Measurements from ENCODE around the gene HSFX3. TPM values are rescaled to one million over a fixed set of nuclear protein-coding genes. Genes with fewer than 3 reads are reported as not detected.
"Not testable (repeated sequence)": the region's sequence is repeated elsewhere in the genome, so short reads cannot be mapped to it uniquely, and the experiment has no call there.

Gene HSFX3
- total RNA-seq = not detected

DNA sequence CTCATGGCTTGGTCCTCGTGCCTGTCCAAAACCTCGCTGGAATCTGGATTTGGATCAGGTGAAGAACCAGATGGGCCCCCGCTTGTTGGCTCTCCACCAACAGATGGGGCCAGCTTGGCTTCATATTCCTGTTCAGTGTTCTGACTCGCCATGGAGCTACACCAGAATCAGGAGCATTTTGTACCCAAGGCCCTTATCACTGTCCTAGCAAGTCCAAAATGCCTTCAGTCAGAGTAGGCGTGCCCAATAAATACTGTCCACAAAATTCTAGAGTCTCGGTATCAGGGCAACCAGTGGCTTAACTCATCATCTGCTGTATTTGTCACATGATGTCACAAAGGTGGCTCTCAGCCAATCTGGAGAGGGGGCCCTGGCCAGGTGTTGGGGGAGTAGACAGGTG lies at the start of gene HSFX3:
TSS of gene HSFX3 (minus strand) at position 224 of the 400 bp plus-strand sequence. CDS start at position 152, 72 bp downstream.
- DNase-seq = not testable (repeated sequence)

DNA sequence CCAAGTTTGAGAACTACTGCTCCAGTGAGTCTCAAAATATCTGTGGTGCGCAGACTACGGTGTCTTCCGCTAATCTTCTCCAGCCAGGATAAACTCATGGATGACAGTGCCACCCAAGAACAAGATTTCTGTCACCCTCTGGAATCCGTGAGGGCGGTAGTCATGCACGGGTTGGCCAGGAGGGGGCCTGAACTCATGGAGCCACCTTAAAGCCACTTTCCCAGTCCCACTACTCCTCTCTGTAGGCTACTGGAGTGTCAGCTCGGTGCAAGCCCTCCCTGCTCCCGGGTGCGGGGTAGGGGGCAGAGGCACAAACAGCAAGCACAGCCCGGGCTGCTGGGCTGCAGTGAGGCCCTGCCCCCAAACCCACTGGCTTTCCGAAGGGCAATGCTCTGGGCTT lies 48.9 kb upstream of the HSFX3 start:
- DNase-seq = not testable (repeated sequence)

- not testable (repeated sequence) for DNase-seq
Observed at GRCh38 chrX:149595943-149596342, 46.2 kb upstream of the HSFX3 start.

DNA sequence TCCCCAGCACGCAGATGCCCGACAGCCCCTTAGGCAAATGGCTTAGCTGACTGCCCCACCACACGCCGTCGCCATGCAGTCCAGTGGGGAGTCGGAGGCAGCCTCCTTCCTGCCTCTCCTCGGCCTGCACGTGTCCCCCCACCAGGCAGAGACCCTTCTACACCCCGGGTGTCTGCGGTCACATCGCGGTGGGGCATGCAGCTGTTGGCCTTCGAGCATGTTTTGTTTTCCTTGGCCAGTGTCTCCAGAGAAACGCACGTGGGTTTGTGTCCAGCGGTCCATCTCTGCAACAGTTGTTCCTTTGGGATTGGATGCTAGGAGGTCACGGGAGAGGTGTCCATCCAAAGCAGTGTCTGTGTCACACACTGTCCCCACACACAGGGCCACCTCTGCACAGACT lies 45.5 kb upstream of the HSFX3 start, which contains the start of gene HSFX2:
TSS of gene HSFX2 (minus strand) at position 101 of the 400 bp plus-strand sequence. CDS start 614 bp downstream, outside the sequence.
- DNase-seq = not testable (repeated sequence)

- not testable (repeated sequence) for DNase-seq
Observed at GRCh38 chrX:149590993-149591392, 41.3 kb upstream of the HSFX3 start.

DNA sequence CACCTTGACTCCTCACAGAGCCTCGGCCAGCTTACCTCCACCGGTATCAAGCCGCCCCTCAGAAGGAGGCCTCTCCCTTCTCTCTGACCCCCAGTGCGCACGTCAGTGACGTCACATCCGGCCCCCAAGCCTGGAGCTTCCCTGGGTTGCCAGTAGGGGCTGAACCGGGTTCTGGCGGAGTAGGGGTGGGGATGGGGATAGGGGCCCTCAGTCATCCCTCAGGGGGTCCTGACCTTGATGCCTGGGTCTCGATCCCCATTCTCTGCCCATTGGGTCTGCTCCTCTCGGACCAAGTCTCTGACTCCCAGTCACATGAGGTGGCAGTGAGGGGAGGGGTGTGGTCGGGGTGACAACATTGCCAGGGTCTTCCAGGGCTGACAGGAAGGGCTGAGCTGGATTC lies 37.6 kb upstream of the HSFX3 start, which contains the start of gene MAGEA9B:
TSS of gene MAGEA9B (minus strand) at position 101 of the 400 bp plus-strand sequence. CDS start 4,280 bp downstream, outside the sequence.
- not testable (repeated sequence) for DNase-seq

GRCh38 chrX:149585631-149586030 lies 35.9 kb upstream of the HSFX3 start:
- DNase-seq = not testable (repeated sequence)

- not testable (repeated sequence) for DNase-seq
Observed at GRCh38 chrX:149573456-149573855, 23.7 kb upstream of the HSFX3 start.

- no peak for DNase-seq
Observed at GRCh38 chrX:149572743-149573142, 23.0 kb upstream of the HSFX3 start.

DNA sequence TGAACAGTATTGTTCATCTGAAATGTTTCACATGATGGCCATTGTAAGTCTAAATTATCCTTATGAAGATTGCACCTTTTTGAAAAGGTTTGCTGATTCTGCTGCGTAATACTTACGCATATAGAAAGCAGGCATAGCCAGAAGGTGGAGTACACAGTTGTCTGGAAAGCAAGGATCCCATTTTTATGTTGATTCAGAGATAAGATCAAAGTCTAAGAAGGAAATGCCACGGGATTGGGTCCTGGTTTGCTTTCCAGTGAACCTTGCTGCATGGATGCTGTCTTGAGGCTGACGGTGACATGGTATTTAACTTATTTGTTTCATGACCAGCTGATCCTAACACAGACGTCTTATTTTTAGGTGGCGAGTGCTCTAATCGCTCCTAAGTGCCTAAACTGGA lies 22.0 kb upstream of the HSFX3 start:
- DNase-seq = no peak

DNA sequence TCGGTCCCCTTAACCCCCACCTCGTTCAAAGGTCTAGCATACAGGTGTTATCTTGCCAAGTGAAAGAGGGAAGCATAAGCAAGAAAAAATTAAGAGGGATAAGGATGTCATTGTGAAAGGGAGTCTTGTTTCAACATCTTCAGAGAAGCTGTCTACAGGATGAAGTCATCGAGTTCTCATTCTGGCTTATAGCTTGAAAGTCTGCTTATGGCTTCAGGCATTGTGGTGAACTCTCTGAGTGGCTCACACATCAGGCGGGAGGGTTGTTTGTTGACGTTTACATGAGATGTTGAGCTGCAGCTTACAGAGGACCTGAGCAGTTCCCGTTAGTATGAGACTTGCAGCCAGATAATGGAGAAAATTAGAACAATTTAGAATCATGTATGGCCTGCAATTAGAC lies 20.9 kb upstream of the HSFX3 start:
- DNase-seq = no peak

GRCh38 chrX:149569770-149570169 lies 20.0 kb upstream of the HSFX3 start:
- no peak for DNase-seq

DNA sequence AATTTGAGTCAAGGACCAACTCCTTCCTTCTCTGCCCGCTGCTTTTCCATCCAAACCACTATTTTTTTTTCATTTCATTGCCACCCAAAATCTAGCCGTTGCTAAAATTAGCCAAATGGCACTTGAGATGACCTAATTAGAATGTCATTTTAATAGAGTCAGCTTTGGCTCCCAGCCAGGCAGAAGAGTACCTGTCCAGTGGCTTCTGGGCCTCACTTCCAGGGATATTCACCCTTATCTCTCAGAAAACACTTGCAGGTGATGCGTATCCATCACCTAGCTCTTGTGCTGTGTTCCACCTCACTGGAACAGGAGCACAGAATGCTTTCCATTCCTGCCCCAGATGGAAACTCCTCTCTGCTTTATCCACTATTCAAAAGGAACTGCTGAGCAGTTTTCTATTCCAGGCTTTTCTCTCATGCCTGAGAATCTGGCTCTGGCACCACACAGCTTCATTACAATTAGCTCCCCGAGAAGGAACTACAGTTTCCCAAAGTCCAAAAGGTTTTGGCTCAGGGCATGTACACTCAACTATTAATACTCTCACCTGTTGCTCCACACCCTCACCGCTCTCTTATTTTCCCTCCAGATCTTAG lies 19.1 kb upstream of the HSFX3 start:
- no peak for DNase-seq

- DNase-seq = no peak
Observed at GRCh38 chrX:149567621-149568417, 18.1 kb upstream of the HSFX3 start.

- no peak for DNase-seq
Observed at GRCh38 chrX:149563359-149563758, 13.6 kb upstream of the HSFX3 start.

DNA sequence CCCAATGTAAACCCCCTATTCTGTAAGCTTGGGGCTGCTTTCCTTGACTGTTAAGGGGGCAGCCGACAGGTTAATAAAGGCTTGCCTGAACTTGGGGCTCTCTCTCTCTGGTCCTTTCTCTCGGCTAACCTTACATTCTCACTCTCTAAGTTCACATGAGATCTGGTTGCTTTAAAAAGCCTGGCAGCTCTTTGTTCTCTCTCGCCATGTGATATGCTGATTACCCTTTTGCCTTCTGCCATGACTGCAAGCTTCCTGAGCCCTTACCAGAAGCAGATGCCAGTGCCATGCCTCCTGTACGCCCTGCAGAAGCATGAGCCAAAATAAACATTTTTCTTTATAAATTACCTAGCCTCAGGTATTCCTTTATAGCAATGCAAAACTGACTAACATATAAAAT lies 5.5 kb upstream of the HSFX3 start:
- DNase-seq = not testable (repeated sequence)

- not testable (repeated sequence) for DNase-seq
Observed at GRCh38 chrX:149551939-149552248, 2.2 kb upstream of the HSFX3 start.

GRCh38 chrX:149551245-149551938 lies 1.7 kb upstream of the HSFX3 start:
- DNase-seq = not testable (repeated sequence)

DNA sequence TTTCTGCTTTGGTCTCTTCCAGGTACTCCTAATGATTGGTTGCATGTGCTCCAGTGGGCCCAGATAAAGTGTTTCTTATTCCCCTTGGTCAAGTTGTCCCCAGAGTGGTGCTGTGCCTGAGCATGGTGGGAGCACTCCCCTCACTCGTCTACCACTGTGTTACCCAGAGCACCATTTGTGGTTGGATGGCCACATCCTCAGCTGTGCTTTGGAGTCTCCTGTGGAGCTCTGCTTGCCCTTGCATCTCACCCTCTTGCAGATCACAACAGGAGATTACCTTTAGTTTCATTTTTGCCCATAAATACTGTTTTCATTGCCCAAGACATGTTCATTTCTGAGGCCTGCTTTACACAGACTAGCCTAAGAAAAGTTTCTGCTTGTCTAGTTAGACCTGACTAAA lies 730 bp upstream of the HSFX3 start:
- not testable (repeated sequence) for DNase-seq

DNA sequence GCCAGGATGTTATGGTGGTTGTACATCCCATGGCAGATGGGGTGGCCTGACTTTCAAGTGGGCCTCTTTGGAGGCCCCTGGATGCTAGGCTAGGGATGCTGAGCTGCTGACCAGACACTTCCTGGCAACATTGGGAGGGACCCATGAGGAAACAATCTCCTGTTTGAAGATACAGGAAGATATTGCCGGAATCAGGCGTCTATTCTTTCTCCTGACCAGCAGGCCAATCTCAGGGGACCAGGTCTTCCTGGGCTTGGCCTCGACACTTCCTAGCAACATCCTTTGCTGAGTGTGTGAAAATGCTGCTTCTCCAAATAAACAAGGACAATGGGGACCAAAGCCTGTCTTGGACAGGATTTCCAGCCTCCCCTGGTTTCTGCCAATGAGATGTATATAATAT lies 1.9 kb downstream of the HSFX3 start:
- DNase-seq = not testable (repeated sequence)

GRCh38 chrX:149546962-149547361 lies 2.8 kb downstream of the HSFX3 start:
- DNase-seq = not testable (repeated sequence)

DNA sequence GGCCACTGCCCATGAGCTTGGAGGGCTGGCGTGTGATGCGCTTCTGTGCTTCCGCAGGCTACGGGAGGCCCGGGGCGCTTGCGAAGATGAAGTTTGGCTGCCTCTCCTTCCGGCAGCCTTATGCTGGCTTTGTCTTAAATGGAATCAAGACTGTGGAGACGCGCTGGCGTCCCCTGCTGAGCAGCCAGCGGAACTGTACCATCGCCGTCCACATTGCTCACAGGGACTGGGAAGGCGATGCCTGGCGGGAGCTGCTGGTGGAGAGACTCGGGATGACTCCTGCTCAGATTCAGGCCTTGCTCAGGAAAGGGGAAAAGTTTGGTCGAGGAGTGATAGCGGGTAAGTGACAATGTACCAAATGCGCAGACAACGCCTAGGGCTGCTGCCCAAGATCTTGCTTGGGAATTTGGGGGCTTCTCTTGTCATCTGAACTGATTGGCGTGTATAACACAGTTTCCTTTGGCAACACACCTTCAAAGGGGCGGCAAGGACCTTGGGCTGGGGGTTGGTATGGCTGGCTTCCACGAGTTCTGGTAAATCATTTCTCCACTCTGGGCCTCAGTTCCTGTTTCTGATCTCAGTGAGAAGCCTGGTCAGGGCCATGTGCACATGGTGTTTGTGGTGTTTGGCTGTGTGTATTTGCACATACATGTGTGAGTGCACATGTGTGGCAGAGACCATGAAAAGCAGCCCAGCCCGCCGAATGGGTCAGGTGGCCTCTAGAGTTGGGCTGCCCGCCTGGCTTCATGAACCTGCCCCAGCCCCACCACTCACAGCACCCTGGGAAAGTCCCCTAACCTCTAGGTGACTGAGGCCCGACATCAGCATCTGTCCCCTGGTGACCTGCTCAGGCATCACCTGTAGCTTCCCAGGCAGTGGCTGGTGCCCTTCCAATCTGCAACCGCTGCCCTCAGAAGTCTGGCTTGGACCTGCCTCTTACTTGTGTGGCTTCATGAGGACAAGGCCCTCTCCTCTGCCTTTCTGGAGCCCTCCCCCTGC lies 3.9 kb downstream of the HSFX3 start:
- not testable (repeated sequence) for DNase-seq
